Right atrium auricular region (tissue), 2 donors: ENCODE measurements around the gene NOTCH1. TPM values are rescaled to one million over a fixed set of nuclear protein-coding genes. Genes with fewer than 3 reads are reported as not detected.

Source experiments
- DNase-seq: peaks from one replicate; pipeline ENCODE4 v3.0.0-alpha.2; 2019; ENCODE audit warnings: low spot score
- H3K27ac ChIP-seq, 2 donors: fragments of 200-600 bp; sonication (generic); 1 replicate in 1 of 2; 2 replicates in 1 of 2; pipeline ENCODE4 v1.5.1; 2016 to 2019
- H3K27me3 ChIP-seq, 2 donors: fragments of 200-600 bp; sonication (generic); one replicate each; pipeline versions ENCODE4 v1.5.1 to v1.6.0; 2017 to 2019
- H3K36me3 ChIP-seq: fragments of 200-600 bp; sonication (generic); one replicate; pipeline ENCODE4 v1.5.1; 2016
- H3K4me1 ChIP-seq, 2 donors: fragments of 200-600 bp; sonication (generic); one replicate each; pipeline versions ENCODE4 v1.5.1 to v1.6.0; 2017 to 2019
- H3K4me3 ChIP-seq, 2 donors: fragments of 200-600 bp; sonication (generic); 1 replicate in 1 of 2; 2 replicates in 1 of 2; pipeline ENCODE4 v1.5.1; 2017 to 2019; ENCODE audit warnings: mild to moderate bottlenecking in 1 of 2, moderate library complexity in 1 of 2
- H3K9me3 ChIP-seq, 2 donors: fragments of 200-600 bp; sonication (generic); one replicate each; pipeline ENCODE4 v1.5.1; 2019
- total RNA-seq, 2 donors: library from RNA; depleted of rRNA; stranded (reverse); fragments of >200 nt; gene quantifications; one replicate each; pipeline ENCODE4 v1.1.0, GENCODE V29; 2016
- TF ChIP-seq, protein P1 (sequence below), 2 donors: fragments of 200-600 bp; sonication (generic); IDR thresholded peaks; one replicate each; pipeline ENCODE4 v1.5.1; 2019; ENCODE audit warnings: antibody characterized with exemption in 2 of 2

NOTCH1 gene
- total RNA-seq, 2 donors from 2014 or later: 14.2 to 39.7 TPM

DNA sequence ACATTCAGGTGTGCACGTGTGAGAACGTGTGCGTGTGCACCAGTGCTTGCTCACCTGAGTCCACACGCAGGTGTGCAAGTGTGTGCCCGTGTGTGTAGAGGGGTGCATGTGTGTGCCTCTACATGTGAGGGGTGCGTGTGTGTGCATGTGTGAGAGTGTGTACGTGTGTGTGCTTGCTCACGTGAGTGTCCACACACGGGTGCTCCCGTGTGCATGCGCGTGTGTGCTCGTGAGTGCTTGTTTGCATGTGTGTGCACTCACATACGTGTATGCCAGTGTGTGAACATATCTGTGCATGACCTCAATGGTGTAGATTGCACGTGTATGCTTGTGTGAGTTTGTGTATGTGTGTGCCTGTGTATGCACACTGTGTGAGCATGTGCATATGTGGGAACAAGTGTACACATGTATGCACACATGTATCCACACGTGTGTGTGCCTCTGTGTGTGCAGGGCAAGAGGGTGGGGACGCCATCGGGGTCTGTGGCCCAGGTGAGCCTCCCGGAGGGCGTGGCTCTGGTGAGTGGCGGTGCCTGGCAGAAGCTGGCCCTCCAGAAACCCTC lies 40.6 kb upstream of the NOTCH1 start:
- H3K4me1 ChIP-seq: peaks cover 0 to 69% of the 10 kb centered on the region in 2 donors
- H3K27me3 ChIP-seq: no peaks in the 10 kb centered on the region
- H3K4me3 ChIP-seq: no peak overlapping the region
- no peaks in the 10 kb centered on the region for H3K9me3 ChIP-seq
- no peaks in the 10 kb centered on the region for H3K36me3 ChIP-seq
- no peak overlapping the region for H3K27ac ChIP-seq
- no peak for DNase-seq
- TF ChIP-seq, protein P1, sequence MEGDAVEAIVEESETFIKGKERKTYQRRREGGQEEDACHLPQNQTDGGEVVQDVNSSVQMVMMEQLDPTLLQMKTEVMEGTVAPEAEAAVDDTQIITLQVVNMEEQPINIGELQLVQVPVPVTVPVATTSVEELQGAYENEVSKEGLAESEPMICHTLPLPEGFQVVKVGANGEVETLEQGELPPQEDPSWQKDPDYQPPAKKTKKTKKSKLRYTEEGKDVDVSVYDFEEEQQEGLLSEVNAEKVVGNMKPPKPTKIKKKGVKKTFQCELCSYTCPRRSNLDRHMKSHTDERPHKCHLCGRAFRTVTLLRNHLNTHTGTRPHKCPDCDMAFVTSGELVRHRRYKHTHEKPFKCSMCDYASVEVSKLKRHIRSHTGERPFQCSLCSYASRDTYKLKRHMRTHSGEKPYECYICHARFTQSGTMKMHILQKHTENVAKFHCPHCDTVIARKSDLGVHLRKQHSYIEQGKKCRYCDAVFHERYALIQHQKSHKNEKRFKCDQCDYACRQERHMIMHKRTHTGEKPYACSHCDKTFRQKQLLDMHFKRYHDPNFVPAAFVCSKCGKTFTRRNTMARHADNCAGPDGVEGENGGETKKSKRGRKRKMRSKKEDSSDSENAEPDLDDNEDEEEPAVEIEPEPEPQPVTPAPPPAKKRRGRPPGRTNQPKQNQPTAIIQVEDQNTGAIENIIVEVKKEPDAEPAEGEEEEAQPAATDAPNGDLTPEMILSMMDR (IDR thresholded peaks at IDR 0.05): no peak

DNA sequence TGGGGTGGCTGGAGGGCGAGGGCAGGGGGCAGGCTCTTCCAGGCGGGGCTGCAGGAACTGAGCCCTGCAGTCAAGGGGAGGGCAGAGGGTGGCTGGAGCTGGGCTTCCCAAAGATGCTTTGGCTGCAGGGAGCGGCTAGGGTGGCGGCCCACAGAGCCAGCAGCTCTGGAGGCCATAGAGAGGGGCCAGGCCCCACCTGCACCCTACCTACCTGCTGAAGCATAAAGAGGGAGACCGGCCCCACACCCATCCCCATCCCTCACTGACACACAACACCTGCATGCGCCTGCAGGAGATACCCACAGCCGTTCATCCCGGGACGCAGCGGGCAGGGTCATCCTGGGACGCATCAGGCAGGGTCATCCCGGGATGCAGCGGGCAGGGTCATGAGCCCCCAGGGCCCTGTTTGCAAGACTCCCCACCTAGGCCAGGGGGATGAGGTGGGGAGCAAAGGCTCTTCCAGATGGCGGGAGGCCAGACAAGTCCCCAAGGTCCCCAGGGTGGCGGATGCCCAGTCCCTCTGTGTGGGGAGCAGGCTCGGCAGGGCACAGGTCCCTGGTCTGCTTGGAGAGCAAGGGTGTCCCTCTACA lies 39.8 kb upstream of the NOTCH1 start:
- TF ChIP-seq, protein P1 (IDR thresholded peaks at IDR 0.05): no peak
- no peaks in the 10 kb centered on the region for H3K27me3 ChIP-seq
- H3K4me1 ChIP-seq: peaks cover 0 to 60% of the 10 kb centered on the region in 2 donors
- no peak for DNase-seq
- H3K27ac ChIP-seq: no peak overlapping the region
- no peaks in the 10 kb centered on the region for H3K36me3 ChIP-seq
- no peaks in the 10 kb centered on the region for H3K9me3 ChIP-seq
- no peak overlapping the region for H3K4me3 ChIP-seq

DNA sequence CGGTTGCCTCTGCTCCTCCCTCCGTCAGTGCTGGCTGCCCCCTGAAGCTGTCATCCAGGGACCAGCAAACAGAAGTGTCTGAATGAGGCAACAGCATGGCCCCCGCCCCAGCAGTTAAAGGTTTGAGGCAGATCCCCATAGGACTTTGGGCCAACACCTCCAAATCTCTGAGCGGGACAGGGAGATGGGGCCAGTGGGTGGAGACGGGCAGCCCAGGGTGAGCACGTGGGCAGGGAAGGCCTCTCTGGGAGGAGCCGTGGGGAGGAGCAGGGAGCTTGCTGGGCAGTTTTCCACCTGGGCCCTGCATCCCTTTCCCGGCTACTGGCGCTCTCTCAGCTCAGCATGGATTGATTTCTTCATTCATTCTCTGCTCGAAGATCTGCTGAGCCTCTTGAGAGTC lies 39.1 kb upstream of the NOTCH1 start:
- no peak for DNase-seq
- Histone ChIP-seq H3K4me3 (no peak overlapping the region), H3K9me3 (no peaks in the 10 kb centered on the region), H3K36me3 (no peaks in the 10 kb centered on the region), H3K27ac (no peak overlapping the region), H3K4me1 (peaks cover 0 to 53% of the 10 kb centered on the region in 2 donors), H3K27me3 (no peaks in the 10 kb centered on the region)
- TF ChIP-seq, protein P1 (IDR thresholded peaks at IDR 0.05): no peak

DNA sequence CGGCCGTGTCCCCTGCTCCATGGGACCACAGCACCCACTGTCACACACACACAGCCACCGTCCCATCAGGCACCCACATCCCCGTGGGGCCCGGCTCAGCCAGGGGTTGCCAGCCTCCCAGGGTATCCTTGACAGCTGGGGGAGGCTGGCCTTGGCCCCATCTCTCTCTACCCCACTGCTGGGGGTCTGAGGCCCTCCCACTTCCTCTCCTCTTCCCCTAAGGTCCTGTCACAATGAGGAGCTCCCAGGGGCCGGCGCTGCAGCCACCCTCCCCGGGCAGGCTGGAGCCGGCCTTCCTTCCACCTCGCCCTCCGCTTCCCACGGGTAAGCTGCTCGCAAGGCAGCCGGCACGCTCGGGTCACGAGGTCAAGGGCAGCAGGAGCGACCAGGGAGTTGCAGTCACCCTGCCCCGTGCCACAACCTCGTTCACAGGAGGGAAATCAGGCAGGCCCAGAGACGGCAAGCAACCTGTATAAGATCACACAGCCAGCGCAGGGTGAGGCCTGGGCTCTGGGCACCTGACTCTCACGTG lies 38.6 kb upstream of the NOTCH1 start:
- DNase-seq: no peak
- no peak overlapping the region for H3K27ac ChIP-seq
- TF ChIP-seq, protein P1 (IDR thresholded peaks at IDR 0.05): no peak
- no peak overlapping the region for H3K4me3 ChIP-seq
- no peaks in the 10 kb centered on the region for H3K9me3 ChIP-seq
- H3K36me3 ChIP-seq: no peaks in the 10 kb centered on the region
- peaks cover 0 to 51% of the 10 kb centered on the region in 2 donors for H3K4me1 ChIP-seq
- H3K27me3 ChIP-seq: no peaks in the 10 kb centered on the region

DNA sequence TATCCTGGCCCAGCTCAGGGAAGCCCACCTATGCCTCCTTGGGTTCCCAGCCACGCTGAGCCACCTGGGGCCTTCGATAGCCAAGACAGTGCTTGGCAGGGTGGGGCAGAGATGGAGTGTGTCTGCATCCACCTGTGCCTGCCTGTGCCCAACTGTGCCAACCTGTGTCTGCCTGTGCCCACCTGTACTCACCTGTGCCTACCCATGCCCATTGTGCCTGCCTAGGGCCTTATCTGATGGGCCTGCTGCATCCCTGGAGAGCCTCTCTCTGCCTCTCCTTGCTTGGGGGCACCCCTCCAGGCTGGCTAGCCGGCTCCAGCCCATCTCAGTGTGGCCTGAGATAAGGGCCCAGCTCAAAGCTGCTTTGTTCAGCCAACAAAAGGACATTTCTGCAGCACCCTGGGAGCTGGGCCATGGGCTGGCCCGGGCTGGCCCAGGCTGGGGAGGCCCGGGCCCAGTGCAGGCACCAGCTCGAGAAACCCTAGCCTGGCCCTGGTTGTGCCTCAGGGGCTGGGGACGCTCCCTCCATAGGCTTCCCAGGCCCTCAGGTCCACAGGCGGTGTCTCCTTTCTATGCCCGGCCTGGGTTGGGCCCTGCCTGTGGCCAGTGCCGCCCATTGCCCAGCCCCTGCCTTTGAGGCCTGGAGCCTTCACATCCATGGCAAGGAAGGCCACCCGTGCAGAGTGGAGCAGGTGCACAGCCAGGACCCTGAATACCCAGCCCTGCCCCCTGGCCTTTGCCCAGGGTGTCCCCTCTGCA lies 37.3 kb upstream of the NOTCH1 start:
- no peak for DNase-seq
- no peak overlapping the region for H3K27ac ChIP-seq
- peaks cover 0 to 50% of the 10 kb centered on the region in 2 donors for H3K4me1 ChIP-seq
- H3K9me3 ChIP-seq: no peaks in the 10 kb centered on the region
- no peaks in the 10 kb centered on the region for H3K27me3 ChIP-seq
- no peak overlapping the region for H3K4me3 ChIP-seq
- no peaks in the 10 kb centered on the region for H3K36me3 ChIP-seq
- TF ChIP-seq, protein P1 (IDR thresholded peaks at IDR 0.05): no peak
